ENCODE results near the gene SETBP1. TPM values are rescaled to one million over a fixed set of nuclear protein-coding genes. Genes with fewer than 3 reads are reported as not detected.

The SETBP1 gene
- total RNA-seq, 1 experiment from 2014 or later: 14.0 TPM

GRCh38 chr18:44791520-44791919 is 110.8 kb downstream of the SETBP1 start:
- no TSS peak for BruUV-seq (replicated peaks)
- DNase-seq (ENCODE audit: low spot score): no peak
- no peak for TF ChIP-seq EZH2 (IDR thresholded peaks at IDR 0.05; ENCODE audit: borderline replicate concordance, low read depth, low read length, poor library complexity, severe bottlenecking)
- TF ChIP-seq CTCF (conservative IDR thresholded peaks at IDR 0.05; ENCODE audit: low read depth, low read length): no peak
- no peaks in the 10 kb centered on the region for H3K9me3 ChIP-seq (ENCODE audit: low read depth, low read length, poor library complexity, severe bottlenecking)
- peaks cover 11% of the 10 kb centered on the region for H3K4me1 ChIP-seq (ENCODE audit: insufficient read depth, low read length, poor library complexity, severe bottlenecking)
- H3K4me3 ChIP-seq (ENCODE audit: low read depth, low read length, poor library complexity, severe bottlenecking): no peak overlapping the region
- ChIA-PET CTCF (no interaction called here), POLR2A (ENCODE audit: low non-redundant PET) (no interaction called here)
- intact Hi-C loops (cut with micrococcal nuclease; ENCODE audit: unreplicated experiment): no loop called here
- no peaks in the 10 kb centered on the region for H3K36me3 ChIP-seq (ENCODE audit: insufficient read depth, low read length, poor library complexity, severe bottlenecking)
- no peak overlapping the region for H3K27ac ChIP-seq (ENCODE audit: low read depth, low read length, poor library complexity, severe bottlenecking)
- H3K27me3 ChIP-seq (replicated peaks; ENCODE audit: insufficient read depth, low read depth, low read length, poor library complexity): no peaks in the 10 kb centered on the region

- Histone ChIP-seq H3K9me3 (ENCODE audit: low read depth, low read length, poor library complexity, severe bottlenecking) (no peaks in the 10 kb centered on the region), H3K4me3 (ENCODE audit: low read depth, low read length, poor library complexity, severe bottlenecking) (no peak overlapping the region), H3K4me1 (ENCODE audit: insufficient read depth, low read length, poor library complexity, severe bottlenecking) (peaks cover 11% of the 10 kb centered on the region), H3K36me3 (ENCODE audit: insufficient read depth, low read length, poor library complexity, severe bottlenecking) (no peaks in the 10 kb centered on the region), H3K27ac (ENCODE audit: low read depth, low read length, poor library complexity, severe bottlenecking) (no peak overlapping the region), H3K27me3 (replicated peaks; ENCODE audit: insufficient read depth, low read depth, low read length, poor library complexity) (no peaks in the 10 kb centered on the region)
- POLR2A ChIA-PET (ENCODE audit: low non-redundant PET): no interaction called here
- intact Hi-C loops (cut with micrococcal nuclease; ENCODE audit: unreplicated experiment): no loop called here
- no peak for DNase-seq (ENCODE audit: low spot score)
- no TSS peak for BruUV-seq (replicated peaks)
- CTCF ChIA-PET: no interaction called here
- no peak for TF ChIP-seq EZH2 (IDR thresholded peaks at IDR 0.05; ENCODE audit: borderline replicate concordance, low read depth, low read length, poor library complexity, severe bottlenecking)
- no peak for TF ChIP-seq CTCF (conservative IDR thresholded peaks at IDR 0.05; ENCODE audit: low read depth, low read length)
Measured at GRCh38 chr18:44792456-44793061, 111.9 kb downstream of the SETBP1 start.

GRCh38 chr18:44793194-44793593 is 112.5 kb downstream of the SETBP1 start:
- no peaks in the 10 kb centered on the region for H3K9me3 ChIP-seq (ENCODE audit: low read depth, low read length, poor library complexity, severe bottlenecking)
- BruUV-seq (replicated peaks): no TSS peak
- no peaks in the 10 kb centered on the region for H3K27me3 ChIP-seq (replicated peaks; ENCODE audit: insufficient read depth, low read depth, low read length, poor library complexity)
- intact Hi-C loops (cut with micrococcal nuclease; ENCODE audit: unreplicated experiment): no loop called here
- H3K36me3 ChIP-seq (ENCODE audit: insufficient read depth, low read length, poor library complexity, severe bottlenecking): no peaks in the 10 kb centered on the region
- TF ChIP-seq CTCF (conservative IDR thresholded peaks at IDR 0.05; ENCODE audit: low read depth, low read length) (no peak), EZH2 (IDR thresholded peaks at IDR 0.05; ENCODE audit: borderline replicate concordance, low read depth, low read length, poor library complexity, severe bottlenecking) (no peak)
- peaks cover 11% of the 10 kb centered on the region for H3K4me1 ChIP-seq (ENCODE audit: insufficient read depth, low read length, poor library complexity, severe bottlenecking)
- no peak overlapping the region for H3K4me3 ChIP-seq (ENCODE audit: low read depth, low read length, poor library complexity, severe bottlenecking)
- ChIA-PET CTCF (no interaction called here), POLR2A (ENCODE audit: low non-redundant PET) (no interaction called here)
- H3K27ac ChIP-seq (ENCODE audit: low read depth, low read length, poor library complexity, severe bottlenecking): no peak overlapping the region
- DNase-seq (ENCODE audit: low spot score): no peak
